GM18517 (cell line): ENCODE data around the gene CFAP157.
A peak's percentile ranks its signal among the peaks of the same experiment; 100 is the strongest.

Source experiments
- ATAC-seq: cut with Tn5 transposase; IDR thresholded peaks from one replicate; pipeline ENCODE4 v1.9.1; 2021; ENCODE audit warnings: mild to moderate bottlenecking, moderate library complexity; ENCODE audit not compliant: unreplicated experiment

CFAP157 gene

GRCh38 chr9:127692071-127692470 is 14.7 kb upstream of the CFAP157 start:
- no peak for ATAC-seq

GRCh38 chr9:127693143-127693542 is 13.6 kb upstream of the CFAP157 start:
- no peak for ATAC-seq

GRCh38 chr9:127693697-127694096 is 13.1 kb upstream of the CFAP157 start:
- no peak for ATAC-seq

- ATAC-seq = no peak
These were observed 11.7 kb upstream of the CFAP157 start for GRCh38 chr9:127694890-127695720.

- ATAC-seq = no peak
These were observed 9.2 kb upstream of the CFAP157 start for GRCh38 chr9:127697575-127697974.

GRCh38 chr9:127698386-127698785 is 8.4 kb upstream of the CFAP157 start:
- ATAC-seq = no peak

- peak; percentile 86 for ATAC-seq
These were observed 7.7 kb upstream of the CFAP157 start for GRCh38 chr9:127698985-127699670.

- no peak for ATAC-seq
These were observed 6.6 kb upstream of the CFAP157 start for GRCh38 chr9:127700140-127700539.

GRCh38 chr9:127700594-127701255 is 6.1 kb upstream of the CFAP157 start:
- no peak for ATAC-seq

- no peak for ATAC-seq
These were observed 3.4 kb upstream of the CFAP157 start for GRCh38 chr9:127703289-127703946.

GRCh38 chr9:127705577-127706379 is 1.0 kb upstream of the CFAP157 start:
- no peak for ATAC-seq

GRCh38 chr9:127707766-127708165 is 978 bp downstream of the CFAP157 start:
- no peak for ATAC-seq

GRCh38 chr9:127708952-127709587 is 2.3 kb downstream of the CFAP157 start:
- no peak for ATAC-seq

- ATAC-seq = no peak
These were observed 3.5 kb downstream of the CFAP157 start for GRCh38 chr9:127710204-127710783.

- ATAC-seq = no peak
These were observed 4.5 kb downstream of the CFAP157 start for GRCh38 chr9:127711226-127711701.

GRCh38 chr9:127711831-127712274 is 5.1 kb downstream of the CFAP157 start:
- ATAC-seq = no peak

GRCh38 chr9:127712371-127712770 is 5.6 kb downstream of the CFAP157 start:
- no peak for ATAC-seq

- ATAC-seq = no peak
These were observed 6.1 kb downstream of the CFAP157 start for GRCh38 chr9:127712867-127713266.

GRCh38 chr9:127714020-127714750 is 7.4 kb downstream of the CFAP157 start:
- ATAC-seq = no peak
